Duodenal mucosa (tissue), 2 donors: Measurements from ENCODE around the gene GGA1.

Source experiments
- H3K27ac ChIP-seq: one replicate; pipeline ENCODE4 v1.7.0; 2013; ENCODE audit warnings: low read depth, low read length
- H3K27me3 ChIP-seq, 2 donors: one replicate each; pipeline ENCODE4 v1.7.0; 2013; ENCODE audit warnings: low read length in 2 of 2, control low read depth in 1 of 2; ENCODE audit not compliant: insufficient read depth in 2 of 2, control insufficient read depth in 1 of 2
- H3K36me3 ChIP-seq, 2 donors: one replicate each; pipeline ENCODE4 v1.7.0; 2013; ENCODE audit warnings: low read length in 2 of 2, control low read depth in 1 of 2; ENCODE audit not compliant: insufficient read depth in 2 of 2, control insufficient read depth in 1 of 2
- H3K4me1 ChIP-seq, 2 donors: one replicate each; pipeline ENCODE4 v1.7.0; 2013; ENCODE audit warnings: low read length in 2 of 2, control low read depth in 1 of 2; ENCODE audit not compliant: insufficient read depth in 2 of 2, control insufficient read depth in 1 of 2
- H3K4me3 ChIP-seq, 2 donors: one replicate each; pipeline ENCODE4 v1.7.0; 2013; ENCODE audit warnings: low read length in 2 of 2, low read depth in 1 of 2
- H3K9ac ChIP-seq, 2 donors: one replicate each; pipeline ENCODE4 v1.7.0; 2013; ENCODE audit warnings: low read length in 2 of 2, low read depth in 1 of 2
- H3K9me3 ChIP-seq, 2 donors: one replicate each; pipeline ENCODE4 v1.7.0; 2013; ENCODE audit warnings: low read length in 2 of 2, control low read depth in 1 of 2; ENCODE audit not compliant: control insufficient read depth in 1 of 2

The GGA1 gene, protein sequence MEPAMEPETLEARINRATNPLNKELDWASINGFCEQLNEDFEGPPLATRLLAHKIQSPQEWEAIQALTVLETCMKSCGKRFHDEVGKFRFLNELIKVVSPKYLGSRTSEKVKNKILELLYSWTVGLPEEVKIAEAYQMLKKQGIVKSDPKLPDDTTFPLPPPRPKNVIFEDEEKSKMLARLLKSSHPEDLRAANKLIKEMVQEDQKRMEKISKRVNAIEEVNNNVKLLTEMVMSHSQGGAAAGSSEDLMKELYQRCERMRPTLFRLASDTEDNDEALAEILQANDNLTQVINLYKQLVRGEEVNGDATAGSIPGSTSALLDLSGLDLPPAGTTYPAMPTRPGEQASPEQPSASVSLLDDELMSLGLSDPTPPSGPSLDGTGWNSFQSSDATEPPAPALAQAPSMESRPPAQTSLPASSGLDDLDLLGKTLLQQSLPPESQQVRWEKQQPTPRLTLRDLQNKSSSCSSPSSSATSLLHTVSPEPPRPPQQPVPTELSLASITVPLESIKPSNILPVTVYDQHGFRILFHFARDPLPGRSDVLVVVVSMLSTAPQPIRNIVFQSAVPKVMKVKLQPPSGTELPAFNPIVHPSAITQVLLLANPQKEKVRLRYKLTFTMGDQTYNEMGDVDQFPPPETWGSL

DNA sequence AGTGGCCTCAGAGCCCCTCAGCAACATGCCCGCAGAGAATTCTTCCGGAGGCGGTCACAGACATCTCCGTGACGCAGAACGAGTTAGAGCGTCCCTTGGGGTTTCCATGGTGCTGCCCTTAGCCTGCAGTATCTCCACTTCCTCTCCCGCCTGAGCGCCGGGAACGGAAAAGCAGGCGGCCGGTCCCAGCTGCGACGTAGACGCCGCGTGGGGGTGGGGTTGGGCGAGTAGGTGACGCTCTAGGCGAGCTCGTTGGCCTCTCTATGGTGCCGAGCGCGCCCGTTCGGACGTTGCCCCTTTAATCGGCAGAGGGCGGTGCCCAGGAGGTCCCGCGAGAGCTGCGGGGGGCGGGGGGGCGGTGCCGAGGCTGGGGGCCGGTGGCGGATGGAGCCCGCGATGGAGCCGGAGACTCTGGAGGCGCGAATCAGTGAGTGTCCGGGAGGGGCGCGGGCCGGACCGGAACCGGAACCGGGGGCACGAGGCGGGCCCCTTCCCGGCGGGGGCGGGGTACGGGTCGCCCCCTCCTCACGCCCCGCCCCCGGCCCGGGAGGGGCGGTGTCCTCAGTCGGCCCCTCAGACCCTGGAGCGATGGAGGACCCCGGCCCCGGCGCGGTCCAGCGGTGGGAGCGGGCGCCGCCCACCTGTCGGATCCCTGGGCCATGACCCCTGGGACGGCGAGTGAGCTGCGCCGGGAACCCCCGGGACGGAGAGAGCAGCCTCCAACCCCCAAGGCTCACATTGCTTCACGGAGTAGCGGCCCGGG, at the start of gene GGA1:
TSS of gene GGA1 (plus strand) at position 358 of the 763 bp plus-strand sequence. CDS start at position 385, 27 bp downstream.
- Histone ChIP-seq H3K4me1 (peaks cover 14 to 24% of the 10 kb centered on the region in 2 donors), H3K4me3 (peak within 1 kb of the TSS; percentile 89 to 95), H3K36me3 (peaks cover 0 to 2% of the 10 kb centered on the region in 2 donors), H3K27ac (peak within 1 kb of the TSS; percentile 94), H3K27me3 (no peaks in the 10 kb centered on the region), H3K9me3 (no peaks in the 10 kb centered on the region), H3K9ac (peak within 1 kb of the TSS; percentile 75 to 86)

DNA sequence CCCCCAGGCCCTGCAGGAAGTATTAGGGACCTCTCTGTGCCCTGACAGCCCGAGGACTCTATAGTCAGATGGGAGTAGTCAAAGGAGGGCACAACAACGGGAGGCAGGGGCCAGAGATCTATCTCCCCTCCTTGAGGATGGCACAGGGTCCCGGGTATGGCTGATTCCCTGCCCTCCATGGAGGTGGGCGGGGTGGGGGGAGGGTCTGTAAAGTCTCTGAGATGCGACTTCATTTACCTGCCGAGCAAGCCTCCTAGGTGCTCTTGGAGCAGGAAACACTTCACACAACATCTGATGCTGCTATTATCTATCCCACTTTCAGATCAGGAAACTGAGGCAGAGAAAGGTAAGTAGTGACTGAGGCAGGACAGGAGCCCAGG, 49.1 kb upstream of the GGA1 start:
- Histone ChIP-seq H3K4me1 (peaks cover 61 to 66% of the 10 kb centered on the region in 2 donors), H3K27me3 (no peaks in the 10 kb centered on the region), H3K4me3 (peak overlapping the region; percentile 16 to 57), H3K36me3 (peaks cover 0 to 3% of the 10 kb centered on the region in 2 donors), H3K9ac (peak overlapping the region; percentile 25 to 60), H3K9me3 (no peaks in the 10 kb centered on the region), H3K27ac (peak overlapping the region; percentile 95)

DNA sequence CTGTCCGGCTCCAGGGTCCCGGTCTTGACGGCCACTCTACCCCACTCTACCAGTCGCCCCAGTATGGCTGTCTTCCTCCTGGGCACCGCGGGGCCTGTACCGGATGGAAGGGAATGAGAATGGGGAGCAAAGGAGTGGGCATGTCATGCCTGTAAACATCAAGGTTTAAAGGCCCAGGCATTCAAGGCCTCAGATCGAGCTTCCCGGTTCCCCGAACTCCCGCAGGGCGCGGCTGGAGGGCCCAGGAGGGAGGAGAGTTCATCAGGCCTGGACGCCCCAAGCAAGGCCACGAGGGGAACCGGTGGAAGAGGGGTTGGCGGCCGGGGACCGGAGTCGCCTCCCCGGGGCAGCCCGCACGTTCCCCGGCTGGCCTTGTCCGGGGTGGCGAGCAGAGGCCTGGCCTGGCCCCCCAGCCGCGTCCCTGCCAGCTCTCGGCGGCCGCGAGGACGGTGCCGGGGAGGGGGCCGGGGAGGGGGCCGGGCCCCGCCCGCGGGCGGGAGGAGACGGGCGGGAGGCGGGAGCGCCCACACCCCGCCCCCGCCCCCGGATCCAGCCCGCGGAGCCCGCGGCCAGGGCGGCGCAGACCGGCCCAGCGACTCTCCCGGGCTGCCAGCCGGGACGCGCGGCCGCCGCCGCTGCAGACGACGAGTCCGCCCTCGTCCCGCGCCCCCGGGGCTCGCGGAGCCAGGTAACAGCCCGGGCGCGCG, 48.6 kb upstream of the GGA1 start, which contains the start of gene CDC42EP1:
TSS of gene CDC42EP1 (plus strand) at position 580 of the 707 bp plus-strand sequence. CDS start 5,870 bp downstream, outside the sequence.
- Histone ChIP-seq H3K27ac (peak within 1 kb of the TSS; percentile 95), H3K4me3 (peak within 1 kb of the TSS; percentile 84 to 85), H3K9me3 (no peaks in the 10 kb centered on the region), H3K4me1 (peaks cover 61 to 67% of the 10 kb centered on the region in 2 donors), H3K36me3 (peaks cover 0 to 3% of the 10 kb centered on the region in 2 donors), H3K9ac (peak within 1 kb of the TSS; percentile 93 to 98), H3K27me3 (no peaks in the 10 kb centered on the region)

DNA sequence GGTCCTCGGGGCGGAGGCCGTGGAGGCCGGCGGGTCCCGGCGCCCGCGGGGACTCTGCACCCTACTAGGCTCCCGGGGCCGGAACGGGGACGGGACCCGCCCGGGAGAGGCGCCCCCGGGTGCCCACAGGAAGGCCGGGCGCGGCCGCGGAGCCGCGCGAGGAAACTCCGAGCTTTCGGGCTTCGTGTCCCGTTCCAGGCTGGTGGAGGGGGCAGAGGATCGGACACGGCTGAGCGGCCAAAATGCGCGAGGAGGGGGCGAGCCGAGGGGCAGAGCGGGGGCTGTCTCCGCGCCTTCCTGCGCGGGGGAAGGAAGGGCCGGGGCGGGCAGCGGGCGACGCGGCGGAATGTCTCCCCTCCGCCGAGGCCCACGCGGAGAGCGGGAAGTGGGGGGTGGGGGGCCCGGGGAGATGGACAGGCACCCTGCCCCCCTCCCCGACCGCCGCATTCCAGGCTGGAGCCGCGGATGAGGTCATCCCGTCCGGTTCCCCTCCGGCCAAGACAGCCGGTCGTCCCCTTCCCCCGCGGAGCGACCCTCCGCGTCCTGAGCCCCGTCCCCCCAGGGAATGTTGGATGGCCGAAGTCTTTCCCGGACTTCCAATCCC, 47.9 kb upstream of the GGA1 start:
- H3K4me1 ChIP-seq = peaks cover 57 to 67% of the 10 kb centered on the region in 2 donors
- no peaks in the 10 kb centered on the region for H3K9me3 ChIP-seq
- H3K27me3 ChIP-seq = no peaks in the 10 kb centered on the region
- peak overlapping the region; percentile 84 to 85 for H3K4me3 ChIP-seq
- H3K27ac ChIP-seq = peak overlapping the region; percentile 95
- H3K9ac ChIP-seq = peak overlapping the region; percentile 93 to 98
- H3K36me3 ChIP-seq = peaks cover 0 to 3% of the 10 kb centered on the region in 2 donors

DNA sequence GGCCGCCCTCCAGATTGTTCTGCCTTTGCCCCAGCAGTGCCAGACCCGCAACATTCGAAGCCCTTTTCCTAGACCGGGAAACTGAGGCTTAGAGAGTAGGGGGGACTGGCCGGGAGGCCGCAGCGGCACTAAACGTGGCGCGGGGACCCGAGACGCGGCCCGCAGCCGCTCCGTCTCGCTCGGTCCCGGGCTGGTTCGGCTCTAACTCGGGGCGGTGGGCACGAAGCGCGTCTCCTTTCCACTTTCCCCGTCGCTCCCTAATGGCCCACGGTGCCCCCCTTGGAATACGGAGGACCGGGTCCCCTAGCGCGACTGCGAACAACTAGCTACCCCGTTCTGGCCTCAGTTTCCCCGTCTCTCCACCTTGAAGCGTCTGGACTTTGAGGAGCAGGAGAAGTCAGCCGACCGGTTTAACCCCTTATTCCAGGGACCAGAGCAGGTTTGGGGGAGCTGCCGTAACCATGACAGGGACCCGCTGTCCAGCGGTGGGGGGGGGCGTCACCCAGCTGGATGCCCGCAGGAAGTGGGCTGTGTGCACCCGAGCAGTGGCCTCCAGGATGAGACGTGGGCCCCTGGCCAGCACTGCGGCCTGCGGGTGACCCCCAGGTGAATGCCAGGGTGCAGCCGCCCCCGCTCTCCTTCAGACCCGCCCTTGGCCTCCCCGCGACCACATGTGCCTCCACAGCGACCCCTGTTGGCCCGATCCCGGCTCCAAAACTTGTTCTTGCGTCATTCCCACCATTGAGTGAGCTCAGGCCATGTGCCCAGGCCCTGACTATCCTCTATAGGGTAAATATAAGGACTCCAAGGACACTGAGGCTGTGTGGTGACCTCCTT, 47.2 kb upstream of the GGA1 start:
- Histone ChIP-seq H3K9me3 (no peaks in the 10 kb centered on the region), H3K27me3 (no peaks in the 10 kb centered on the region), H3K4me3 (peak overlapping the region; percentile 84 to 85), H3K36me3 (peaks cover 3% of the 10 kb centered on the region in 2 donors), H3K4me1 (peaks cover 54 to 72% of the 10 kb centered on the region in 2 donors), H3K27ac (peak overlapping the region; percentile 95), H3K9ac (peak overlapping the region; percentile 93 to 98)

DNA sequence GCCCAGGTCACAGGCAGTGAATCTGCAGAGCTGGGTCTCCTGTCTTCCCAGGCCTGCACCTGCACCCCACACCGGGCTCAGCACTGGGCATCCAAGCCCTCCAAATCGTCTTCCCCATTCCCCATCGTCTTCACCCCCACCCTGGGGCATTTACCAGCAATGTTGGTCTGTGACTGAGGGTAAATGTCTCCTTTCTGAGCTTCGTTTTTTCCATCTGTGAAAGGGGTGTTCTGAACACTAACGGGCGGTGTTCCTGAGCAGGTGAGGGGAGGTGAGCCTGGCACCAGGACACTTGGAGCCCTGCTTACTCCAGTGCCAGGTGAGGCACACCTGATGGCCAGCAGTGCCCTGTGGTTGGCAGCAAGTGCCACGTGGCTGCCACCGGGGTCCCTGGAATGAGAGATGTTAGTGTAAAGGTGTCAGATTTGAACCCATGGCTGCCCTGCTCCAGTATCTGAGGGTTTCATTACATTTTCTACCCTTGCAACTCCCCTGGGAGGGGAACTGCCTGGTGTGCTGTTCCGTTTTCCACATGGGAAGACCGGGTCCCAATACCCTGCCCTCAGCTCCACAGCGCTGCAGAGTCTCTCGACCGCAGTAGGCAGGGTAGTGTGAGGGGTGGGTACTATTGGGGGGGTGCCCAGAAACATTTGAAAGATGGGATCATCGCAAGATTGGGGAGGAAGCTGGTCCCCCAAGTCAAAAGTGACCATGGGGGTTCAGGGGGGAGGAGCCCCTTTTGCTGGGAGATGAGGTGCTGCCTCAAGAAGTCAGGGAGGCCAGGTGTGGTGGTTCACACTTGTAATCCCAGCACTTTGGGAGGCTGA, 46.4 kb upstream of the GGA1 start:
- Histone ChIP-seq H3K36me3 (peaks cover 8 to 11% of the 10 kb centered on the region in 2 donors), H3K9me3 (no peaks in the 10 kb centered on the region), H3K27ac (peak overlapping the region; percentile 95), H3K4me1 (peaks cover 54 to 72% of the 10 kb centered on the region in 2 donors), H3K9ac (peak overlapping the region; percentile 93 to 98), H3K27me3 (no peaks in the 10 kb centered on the region), H3K4me3 (peak overlapping the region; percentile 84 to 85)

DNA sequence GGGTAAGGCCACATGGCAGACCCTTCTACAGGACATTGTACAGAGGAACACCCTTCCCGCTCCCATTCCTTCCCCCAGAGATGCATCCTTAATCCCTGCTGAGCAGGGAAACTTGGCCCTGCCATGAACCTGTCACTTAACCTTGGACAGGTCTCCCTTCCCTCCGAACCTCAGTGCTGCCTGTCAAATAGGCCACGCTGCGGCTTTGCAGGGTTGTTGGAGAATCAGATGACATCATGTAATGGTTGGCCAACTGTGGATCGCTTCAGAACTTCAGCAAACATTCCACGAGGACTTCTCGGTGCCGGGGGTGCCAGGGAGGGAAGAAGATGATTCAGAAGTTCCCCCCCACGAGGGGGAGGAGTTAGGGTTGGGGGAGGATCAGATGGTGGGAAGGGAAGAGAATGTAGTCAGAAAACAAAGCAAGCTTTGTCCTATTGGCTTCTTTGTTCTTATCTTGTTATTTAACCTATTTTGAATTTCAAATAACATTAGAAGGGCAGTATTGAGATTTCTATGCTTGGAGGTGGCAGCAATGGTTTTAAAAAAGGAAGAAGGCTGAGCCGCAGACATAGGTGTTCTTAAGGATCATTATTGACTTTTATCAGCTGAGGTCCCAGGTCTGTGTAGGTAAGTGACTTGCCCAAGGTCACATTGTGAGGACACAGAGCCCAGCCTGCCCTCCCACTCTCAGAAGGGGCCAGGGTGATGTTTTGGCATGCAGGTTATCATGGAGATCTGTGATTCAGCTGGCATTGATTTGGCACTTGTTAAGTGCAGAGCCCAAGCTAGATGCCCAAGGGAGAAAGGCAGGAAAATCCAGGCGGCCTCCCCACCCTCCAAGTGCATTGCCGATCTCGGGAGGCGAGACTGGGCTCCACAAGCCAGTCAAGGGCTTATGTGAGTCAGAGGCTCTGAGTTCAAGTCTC, 45.2 kb upstream of the GGA1 start:
- peak overlapping the region; percentile 28 to 31 for H3K4me3 ChIP-seq

More for the DNA sequence above, 45.2 kb upstream of the GGA1 start:
- peaks cover 55 to 75% of the 10 kb centered on the region in 2 donors for H3K4me1 ChIP-seq
- peak overlapping the region; percentile 20 to 98 for H3K9ac ChIP-seq
- no peaks in the 10 kb centered on the region for H3K27me3 ChIP-seq
- peaks cover 12 to 20% of the 10 kb centered on the region in 2 donors for H3K36me3 ChIP-seq
- peak overlapping the region; percentile 53 for H3K27ac ChIP-seq
- H3K9me3 ChIP-seq = no peaks in the 10 kb centered on the region
